Glutamatergic neuron (in vitro differentiated cells): ENCODE measurements around the gene GOLGA7B. TPM values are rescaled to one million over a fixed set of nuclear protein-coding genes. Genes with fewer than 3 reads are reported as not detected.

ENCODE experiments used
- DNase-seq: peaks from one replicate; pipeline ENCODE4 v3.0.0; 2022
- H3K27ac Mint-ChIP-seq: one replicate; pipeline ENCODE4 v1.8.0; 2020; ENCODE audit warnings: mild to moderate bottlenecking, mixed read lengths, inconsistent platforms; ENCODE audit not compliant: unreplicated experiment
- H3K27me3 Mint-ChIP-seq: one replicate; pipeline ENCODE4 v1.8.0; 2020; ENCODE audit warnings: mild to moderate bottlenecking, moderate library complexity, mixed read lengths, inconsistent platforms; ENCODE audit not compliant: unreplicated experiment
- H3K36me3 Mint-ChIP-seq: one replicate; pipeline ENCODE4 v1.8.0; 2020; ENCODE audit warnings: mild to moderate bottlenecking, mixed read lengths, inconsistent platforms; ENCODE audit not compliant: unreplicated experiment
- H3K4me1 Mint-ChIP-seq: one replicate; pipeline ENCODE4 v1.8.0; 2020; ENCODE audit warnings: mild to moderate bottlenecking, low read depth, mixed read lengths, inconsistent platforms; ENCODE audit not compliant: unreplicated experiment
- H3K4me3 Mint-ChIP-seq: one replicate; pipeline ENCODE4 v1.8.0; 2020; ENCODE audit warnings: mild to moderate bottlenecking, mixed read lengths, inconsistent platforms; ENCODE audit not compliant: unreplicated experiment
- H3K9me3 Mint-ChIP-seq: one replicate; pipeline ENCODE4 v1.8.0; 2020; ENCODE audit warnings: mild to moderate bottlenecking, moderate library complexity, mixed read lengths, inconsistent platforms; ENCODE audit not compliant: unreplicated experiment
- total RNA-seq: library from RNA; stranded (reverse); fragmentation: NEBNext Ultra II Directional; extraction: Animal tissue kit (Norgen Biotek cat#: 25700); gene quantifications from one replicate; pipeline ENCODE4 v1.2.1, GENCODE V29; 2021; ENCODE audit not compliant: unreplicated experiment
- TF ChIP-seq, protein P1 (sequence below): fragments of 200-600 bp; sonication (generic); IDR thresholded peaks from one replicate; pipeline ENCODE4 v1.5.0; 2021; ENCODE audit not compliant: partially characterized antibody, unreplicated experiment

The GOLGA7B gene
- total RNA-seq, 1 donor from 2014 or later, result 21.5 TPM

DNA sequence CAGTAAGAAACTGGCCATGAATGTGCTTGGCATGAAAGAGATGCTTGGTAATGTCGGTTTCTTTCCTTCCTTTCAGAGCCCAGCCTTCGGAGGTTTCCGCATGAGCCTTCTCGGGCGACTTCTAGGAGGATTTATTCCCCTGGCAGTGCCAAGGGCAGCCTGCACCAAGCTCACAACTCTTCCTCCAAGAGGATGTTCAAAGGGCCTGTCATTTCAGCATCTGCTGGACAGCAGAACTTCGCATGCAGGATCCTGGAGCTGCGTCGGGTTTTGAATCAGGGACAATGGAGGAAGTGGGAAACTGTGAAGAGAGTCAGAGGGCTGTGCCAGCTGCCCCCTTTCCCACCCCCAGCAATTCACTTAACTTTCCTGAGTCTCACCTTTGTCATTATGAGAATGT lies 21.3 kb downstream of the GOLGA7B start:
- Mint-ChIP-seq H3K36me3 (no peaks in the 10 kb centered on the region), H3K4me1 (peaks cover 4% of the 10 kb centered on the region), H3K9me3 (peaks cover 3% of the 10 kb centered on the region), H3K4me3 (no peak overlapping the region), H3K27ac (no peak overlapping the region), H3K27me3 (peaks cover 3% of the 10 kb centered on the region)
- TF ChIP-seq, protein P1, sequence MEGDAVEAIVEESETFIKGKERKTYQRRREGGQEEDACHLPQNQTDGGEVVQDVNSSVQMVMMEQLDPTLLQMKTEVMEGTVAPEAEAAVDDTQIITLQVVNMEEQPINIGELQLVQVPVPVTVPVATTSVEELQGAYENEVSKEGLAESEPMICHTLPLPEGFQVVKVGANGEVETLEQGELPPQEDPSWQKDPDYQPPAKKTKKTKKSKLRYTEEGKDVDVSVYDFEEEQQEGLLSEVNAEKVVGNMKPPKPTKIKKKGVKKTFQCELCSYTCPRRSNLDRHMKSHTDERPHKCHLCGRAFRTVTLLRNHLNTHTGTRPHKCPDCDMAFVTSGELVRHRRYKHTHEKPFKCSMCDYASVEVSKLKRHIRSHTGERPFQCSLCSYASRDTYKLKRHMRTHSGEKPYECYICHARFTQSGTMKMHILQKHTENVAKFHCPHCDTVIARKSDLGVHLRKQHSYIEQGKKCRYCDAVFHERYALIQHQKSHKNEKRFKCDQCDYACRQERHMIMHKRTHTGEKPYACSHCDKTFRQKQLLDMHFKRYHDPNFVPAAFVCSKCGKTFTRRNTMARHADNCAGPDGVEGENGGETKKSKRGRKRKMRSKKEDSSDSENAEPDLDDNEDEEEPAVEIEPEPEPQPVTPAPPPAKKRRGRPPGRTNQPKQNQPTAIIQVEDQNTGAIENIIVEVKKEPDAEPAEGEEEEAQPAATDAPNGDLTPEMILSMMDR, result no peak
- DNase-seq, result no peak

DNA sequence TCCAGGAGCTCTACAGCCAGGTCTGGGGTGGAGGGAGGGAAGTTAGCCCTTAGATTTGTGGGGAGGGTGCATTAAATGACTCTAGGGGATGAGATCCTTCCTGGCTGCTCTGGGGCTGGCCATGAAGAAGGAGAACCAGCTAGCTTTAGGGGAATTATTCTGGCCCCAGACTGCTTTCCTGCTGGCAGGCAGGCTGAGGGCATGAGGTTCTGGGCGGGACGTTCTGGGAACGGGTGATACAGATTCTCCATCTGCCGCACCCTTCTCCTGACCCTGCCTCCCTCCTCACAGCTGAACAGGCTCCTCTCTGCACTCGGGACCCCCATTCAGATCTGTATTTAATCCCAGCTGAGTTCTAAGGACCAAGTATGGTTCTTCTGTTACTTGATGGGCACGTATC lies 23.9 kb downstream of the GOLGA7B start:
- TF ChIP-seq, protein P1, result no peak
- Mint-ChIP-seq H3K27ac (no peak overlapping the region), H3K27me3 (peaks cover 3% of the 10 kb centered on the region), H3K4me1 (peaks cover 6% of the 10 kb centered on the region), H3K9me3 (peaks cover 5% of the 10 kb centered on the region), H3K36me3 (no peaks in the 10 kb centered on the region), H3K4me3 (no peak overlapping the region)
- DNase-seq, result no peak

DNA sequence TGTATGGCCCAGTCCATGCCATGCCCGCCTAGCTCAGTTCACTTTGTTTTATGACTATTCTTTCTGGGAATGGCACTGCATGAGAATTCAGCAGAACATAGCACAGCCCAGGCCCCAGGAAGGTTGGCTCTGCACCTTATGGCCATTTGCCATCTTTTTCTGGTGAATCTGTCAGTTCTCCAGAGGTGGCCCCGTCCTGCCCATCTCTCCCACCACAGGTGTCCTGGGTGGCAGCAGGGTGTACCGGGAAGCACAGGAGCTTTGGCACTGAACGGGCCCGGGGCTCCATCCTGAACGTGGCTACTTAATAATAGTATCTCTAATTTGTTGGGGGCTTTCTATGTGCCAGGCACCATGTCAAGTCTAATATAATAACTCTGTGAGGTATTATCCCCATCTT lies 24.7 kb downstream of the GOLGA7B start:
- no peak for DNase-seq
- Mint-ChIP-seq H3K9me3 (peaks cover 5% of the 10 kb centered on the region), H3K4me1 (peaks cover 3% of the 10 kb centered on the region), H3K36me3 (no peaks in the 10 kb centered on the region), H3K4me3 (no peak overlapping the region), H3K27ac (no peak overlapping the region), H3K27me3 (peaks cover 3% of the 10 kb centered on the region)
- TF ChIP-seq, protein P1, result no peak

DNA sequence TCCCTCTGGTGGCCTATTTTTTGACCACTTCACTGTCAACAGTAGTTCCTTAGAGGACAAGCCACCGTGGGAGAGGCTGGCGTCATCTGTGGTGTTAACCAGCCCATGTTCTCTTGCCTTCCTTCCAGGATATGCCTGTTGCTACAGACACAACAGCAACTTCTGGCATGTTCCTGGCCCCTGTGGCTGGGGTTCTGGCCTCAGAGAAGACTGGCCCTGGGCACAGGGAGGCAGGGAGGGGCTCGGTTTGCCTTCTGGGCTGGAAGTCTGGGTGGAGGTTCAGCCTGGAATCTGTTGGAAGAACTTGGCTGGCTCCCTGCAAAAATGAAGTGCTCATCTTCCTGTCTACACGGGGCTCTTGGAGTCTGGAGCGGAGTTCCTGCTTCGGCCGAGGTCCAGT lies 25.7 kb downstream of the GOLGA7B start:
- TF ChIP-seq, protein P1, result no peak
- no peak for DNase-seq
- Mint-ChIP-seq H3K27me3 (no peaks in the 10 kb centered on the region), H3K36me3 (no peaks in the 10 kb centered on the region), H3K4me1 (peaks cover 3% of the 10 kb centered on the region), H3K4me3 (no peak overlapping the region), H3K27ac (no peak overlapping the region), H3K9me3 (peaks cover 4% of the 10 kb centered on the region)

DNA sequence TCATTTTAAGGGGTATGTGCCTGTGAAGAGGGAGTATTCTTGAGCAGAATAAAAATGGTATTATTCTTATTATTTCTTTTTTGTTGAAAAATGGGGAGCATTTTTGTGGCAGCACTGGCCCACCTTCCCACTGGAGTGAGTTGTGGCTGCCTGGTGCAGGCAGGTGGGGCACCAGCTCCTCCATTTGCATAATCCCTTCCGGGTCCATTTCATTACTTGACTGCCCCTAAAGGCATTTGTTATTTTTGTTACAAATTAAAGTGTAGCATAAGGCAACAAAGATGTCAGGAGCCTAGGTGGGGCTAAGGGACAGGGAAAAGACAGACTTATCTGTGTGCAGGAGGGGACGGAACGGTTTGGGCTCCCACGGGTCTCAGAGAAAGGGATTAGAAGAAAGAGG lies 26.8 kb downstream of the GOLGA7B start:
- Mint-ChIP-seq H3K27me3 (no peaks in the 10 kb centered on the region), H3K4me1 (peaks cover 3% of the 10 kb centered on the region), H3K9me3 (peaks cover 4% of the 10 kb centered on the region), H3K36me3 (no peaks in the 10 kb centered on the region), H3K27ac (no peak overlapping the region), H3K4me3 (no peak overlapping the region)
- TF ChIP-seq, protein P1, result no peak
- DNase-seq, result no peak
